GM19043 (cell line): ENCODE data around the gene SHANK1.
"Not testable (repeated sequence)": the region's sequence is repeated elsewhere in the genome, so short reads cannot be mapped to it uniquely, and the experiment has no call there.

ENCODE experiments used
- ATAC-seq: cut with Tn5 transposase; IDR thresholded peaks from one replicate; pipeline ENCODE4 v1.9.1; 2021; ENCODE audit warnings: low read depth; ENCODE audit not compliant: unreplicated experiment

The SHANK1 gene

DNA sequence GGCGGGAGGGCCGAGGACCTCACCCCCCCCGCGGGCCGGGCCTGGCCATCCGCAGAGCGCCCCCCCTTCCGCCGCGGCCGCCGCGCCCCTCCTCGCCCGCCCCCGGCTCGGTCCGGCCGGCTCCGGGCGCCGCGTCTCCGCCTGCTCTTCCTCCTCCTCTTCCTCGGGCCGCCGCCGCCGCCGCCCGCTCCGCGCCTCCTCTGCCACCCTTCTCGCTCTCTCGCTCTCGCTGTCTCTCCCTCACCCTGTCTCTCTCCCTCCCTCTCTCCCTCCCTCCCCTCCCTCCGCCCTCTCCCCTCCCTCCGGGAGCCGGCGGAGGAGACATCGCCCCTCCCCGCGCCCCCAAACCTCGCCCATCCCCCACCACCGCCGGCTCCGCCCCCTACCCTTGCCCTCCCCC, at the start of gene SHANK1:
Gene SHANK1 (minus strand): TSS at position 237 of the 400 bp plus-strand sequence. CDS start 2,883 bp downstream, outside the sequence.
- no peak for ATAC-seq

DNA sequence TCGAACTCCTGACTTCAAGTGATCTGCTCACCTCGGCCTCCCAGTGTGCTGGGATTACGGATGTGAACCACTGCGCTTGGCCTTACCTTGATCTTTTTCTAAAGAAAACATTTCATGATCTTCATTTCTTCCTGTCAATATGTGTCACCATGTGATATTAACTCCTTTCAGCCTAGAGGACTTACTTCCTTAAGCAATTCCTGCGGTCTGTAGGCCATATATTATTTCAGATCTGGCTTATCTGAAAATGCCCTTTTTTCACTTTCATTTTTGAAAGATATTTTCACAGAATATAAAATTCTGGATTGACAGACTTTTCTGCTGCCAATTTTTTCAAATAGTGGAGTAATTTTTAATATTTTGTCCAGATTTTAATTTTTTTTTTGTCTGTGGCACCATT, 48.7 kb upstream of the SHANK1 start:
- no peak for ATAC-seq

DNA sequence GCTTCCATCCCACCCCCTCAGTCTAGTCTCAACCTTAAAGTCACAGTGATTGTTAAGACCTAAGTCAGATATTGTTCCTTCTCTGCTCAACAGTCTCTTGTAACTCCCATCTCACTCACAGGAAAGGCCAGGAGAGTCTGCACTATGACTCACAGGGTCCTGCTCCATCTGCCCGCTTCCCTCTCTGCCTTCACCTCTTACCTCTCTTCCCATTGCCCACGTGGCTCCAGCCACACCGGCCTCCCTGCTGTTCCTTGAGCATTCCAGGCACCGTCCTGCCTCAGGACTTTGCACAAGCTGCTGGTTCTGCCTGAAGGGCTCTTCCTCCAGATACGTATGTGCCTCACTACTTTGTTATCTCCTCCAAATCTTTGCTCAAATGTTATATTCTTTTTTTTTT, 47.7 kb upstream of the SHANK1 start:
- ATAC-seq, result not testable (repeated sequence)

DNA sequence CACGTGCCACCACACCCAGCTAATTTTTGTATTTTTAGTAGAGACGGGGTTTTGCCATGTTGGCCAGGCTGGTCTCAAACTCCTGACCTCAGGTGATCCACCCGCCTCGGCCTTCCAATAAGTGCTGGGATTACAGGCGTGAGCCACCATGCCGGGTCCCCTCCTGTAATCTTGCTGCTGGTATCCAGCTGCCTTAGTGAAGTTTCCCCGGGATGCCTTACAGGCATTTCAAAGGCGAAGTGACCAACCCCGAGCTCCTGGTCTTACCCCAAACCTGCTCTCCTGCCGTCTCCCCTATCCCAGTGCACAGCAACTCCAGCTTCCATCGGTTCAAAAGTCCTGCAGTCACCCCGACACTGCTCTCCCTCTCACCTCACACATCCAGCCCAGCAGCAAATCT, 47.1 kb upstream of the SHANK1 start:
- not testable (repeated sequence) for ATAC-seq

DNA sequence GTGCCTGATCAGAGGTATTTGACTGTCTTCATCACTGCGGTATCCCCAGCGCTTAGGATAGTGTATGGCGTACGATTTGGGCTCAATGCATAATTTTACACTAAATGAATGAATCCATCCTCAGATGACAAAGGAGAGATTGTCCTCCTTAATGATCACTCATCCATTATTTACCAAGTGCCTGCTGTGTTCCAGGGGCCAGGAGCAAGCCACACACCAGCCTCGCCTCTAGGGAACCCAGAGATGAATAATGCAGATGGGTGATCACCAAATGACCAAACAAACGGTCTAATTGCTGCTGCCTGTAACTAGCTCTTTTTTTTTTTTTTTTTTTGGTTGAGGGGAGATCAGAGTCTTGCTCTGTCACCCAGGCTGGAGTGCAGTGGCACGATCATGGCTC, 44.8 kb upstream of the SHANK1 start:
- no peak for ATAC-seq

DNA sequence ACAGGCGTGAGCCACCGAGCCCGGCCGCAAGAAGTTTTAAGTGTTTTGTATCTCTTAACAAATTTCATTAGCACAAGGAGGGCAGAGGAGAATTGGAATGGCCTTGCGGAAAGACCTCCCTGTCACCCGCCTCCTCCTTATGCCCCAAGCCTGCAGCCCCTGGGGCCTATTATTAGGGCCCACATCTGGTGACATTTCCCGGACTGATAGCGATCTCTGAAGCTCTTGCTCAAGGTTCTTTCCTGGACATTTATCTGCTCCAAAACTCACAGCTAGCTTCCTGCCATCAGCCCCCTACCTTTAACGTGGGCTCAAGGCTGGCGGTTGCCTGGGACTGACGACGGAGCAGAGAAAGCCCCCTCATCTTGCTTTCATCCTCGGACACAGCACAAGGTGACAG, 43.9 kb upstream of the SHANK1 start:
- not testable (repeated sequence) for ATAC-seq

DNA sequence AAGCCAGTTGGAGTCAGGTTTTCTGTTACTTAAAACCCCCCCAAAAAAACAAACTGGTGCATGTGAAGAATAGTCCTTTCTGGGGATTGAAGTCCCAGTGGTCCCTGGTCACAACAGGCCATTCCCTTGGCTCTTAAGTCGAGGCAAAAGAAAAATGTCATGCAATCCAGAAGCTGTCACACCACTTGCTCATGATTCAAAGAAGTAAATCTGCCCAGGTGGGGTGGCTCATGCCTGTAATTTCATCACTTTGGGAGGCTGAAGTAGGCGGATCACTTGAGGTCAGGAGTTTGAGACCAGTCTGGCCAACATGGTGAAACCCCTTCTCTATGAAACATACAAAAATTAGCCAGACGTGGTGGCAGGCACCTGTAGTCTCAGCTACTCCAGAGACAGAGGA, 41.9 kb upstream of the SHANK1 start:
- ATAC-seq, result not testable (repeated sequence)

DNA sequence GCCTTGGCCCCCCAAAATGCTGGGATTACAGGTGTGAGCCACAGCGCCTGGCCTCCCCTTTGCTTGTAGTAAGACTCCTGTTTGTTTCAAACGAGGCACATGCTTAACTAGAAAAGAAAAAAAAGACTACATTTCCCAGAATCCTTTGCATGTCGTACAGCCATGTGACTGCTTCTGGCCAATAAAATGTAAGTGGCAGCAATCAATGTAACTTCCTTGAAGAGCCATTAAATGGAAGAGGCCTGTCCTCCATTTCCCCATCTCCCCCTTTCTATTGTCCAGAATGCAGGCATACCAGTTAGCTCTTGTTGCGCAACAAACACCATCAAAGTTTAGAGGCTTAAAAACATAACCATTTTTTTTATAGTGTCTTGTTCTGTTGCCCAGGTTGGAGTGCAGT, 40.3 kb upstream of the SHANK1 start:
- no peak for ATAC-seq

DNA sequence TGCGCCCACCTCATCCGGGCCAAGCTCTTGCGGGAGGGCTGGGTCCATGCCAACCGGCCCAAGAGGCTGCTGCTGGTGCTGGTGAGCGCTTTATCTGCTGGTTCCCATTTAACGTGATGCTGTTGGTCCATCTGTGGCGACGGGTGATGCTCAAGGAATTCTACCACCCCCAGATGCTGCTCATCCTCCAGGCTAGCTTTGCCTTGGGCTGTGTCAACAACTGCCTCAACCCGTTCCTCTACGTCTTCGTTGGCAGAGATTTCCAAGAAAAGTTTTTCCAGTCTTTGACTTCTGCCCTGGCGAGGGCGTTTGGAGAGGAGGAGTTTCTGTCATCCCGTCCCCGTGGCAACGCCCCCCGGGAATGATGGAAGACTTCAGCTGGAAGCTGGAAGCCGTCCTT, 39.5 kb upstream of the SHANK1 start:
- not testable (repeated sequence) for ATAC-seq

DNA sequence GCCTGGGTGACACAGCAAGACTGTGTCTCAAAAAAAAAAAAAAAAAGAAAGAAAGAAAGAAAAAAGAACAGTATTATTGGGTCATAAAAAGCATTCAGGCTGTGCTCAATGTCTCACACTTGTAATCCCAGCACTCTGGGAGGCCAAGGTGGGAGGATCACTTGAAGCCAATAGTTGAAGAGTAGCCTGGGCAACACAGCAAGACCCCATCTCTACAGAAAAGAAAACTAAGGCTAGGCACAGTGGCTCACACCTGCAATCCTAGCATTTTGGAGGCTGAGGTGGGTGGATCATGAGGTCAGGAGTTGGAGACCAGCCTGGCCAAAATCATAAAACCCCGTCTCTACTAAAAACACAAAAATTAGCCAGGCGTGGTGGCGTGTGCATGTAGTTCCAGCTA, 38.0 kb upstream of the SHANK1 start:
- not testable (repeated sequence) for ATAC-seq

DNA sequence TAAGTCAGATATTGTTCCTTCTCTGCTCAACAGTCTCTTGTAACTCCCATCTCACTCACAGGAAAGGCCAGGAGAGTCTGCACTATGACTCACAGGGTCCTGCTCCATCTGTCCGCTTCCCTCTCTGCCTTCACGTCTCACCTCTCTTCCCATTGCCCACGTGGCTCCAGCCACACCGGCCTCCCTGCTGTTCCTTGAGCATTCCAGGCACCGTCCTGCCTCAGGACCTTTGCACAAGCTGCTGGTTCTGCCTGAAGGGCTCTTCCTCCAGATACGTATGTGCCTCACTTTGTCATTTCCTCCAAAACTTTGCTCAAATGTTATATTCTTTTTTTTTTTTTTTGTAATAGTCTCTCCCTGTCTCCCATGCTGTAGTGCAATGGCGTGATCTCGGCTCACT, 36.6 kb upstream of the SHANK1 start:
- ATAC-seq, result not testable (repeated sequence)

DNA sequence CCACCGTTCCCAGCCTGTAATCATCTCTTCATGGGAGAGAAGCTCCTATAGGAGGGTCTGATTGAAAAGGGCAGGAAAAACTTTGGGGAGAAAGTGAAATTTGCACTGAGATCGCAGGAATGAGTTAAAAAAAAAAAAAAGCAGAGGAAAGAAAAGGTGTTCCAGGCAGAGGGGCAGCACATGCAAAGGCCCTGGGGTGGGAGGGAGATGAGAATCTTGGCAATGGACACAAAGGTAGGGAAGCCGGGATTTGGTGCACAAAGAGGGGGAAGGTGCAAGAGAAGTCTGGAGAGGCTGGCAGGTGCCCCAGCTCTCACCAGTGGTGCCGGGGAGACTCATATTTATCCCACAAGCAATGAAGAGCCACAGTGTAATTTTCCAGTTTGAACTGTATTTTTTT, 34.3 kb upstream of the SHANK1 start:
- ATAC-seq, result no peak

DNA sequence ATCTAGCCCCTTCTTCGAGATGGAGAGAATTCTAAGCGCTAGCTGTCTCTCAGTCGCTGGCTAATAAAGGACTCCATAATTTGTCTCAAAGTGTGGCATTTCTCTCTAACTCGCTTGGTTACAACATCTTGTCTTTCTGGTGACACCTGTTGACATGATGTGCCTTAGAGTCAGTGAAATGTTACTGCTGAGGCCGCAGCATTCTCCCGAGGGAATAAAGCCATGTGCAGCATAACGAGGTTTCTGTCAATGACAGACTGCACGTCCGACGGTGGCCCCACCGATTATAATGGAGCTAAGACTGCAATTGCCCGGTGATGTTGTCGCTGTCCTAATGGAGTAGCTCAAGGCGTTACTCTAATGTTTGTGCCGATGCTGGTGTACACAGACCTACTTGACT, 30.4 kb upstream of the SHANK1 start:
- ATAC-seq, result no peak

DNA sequence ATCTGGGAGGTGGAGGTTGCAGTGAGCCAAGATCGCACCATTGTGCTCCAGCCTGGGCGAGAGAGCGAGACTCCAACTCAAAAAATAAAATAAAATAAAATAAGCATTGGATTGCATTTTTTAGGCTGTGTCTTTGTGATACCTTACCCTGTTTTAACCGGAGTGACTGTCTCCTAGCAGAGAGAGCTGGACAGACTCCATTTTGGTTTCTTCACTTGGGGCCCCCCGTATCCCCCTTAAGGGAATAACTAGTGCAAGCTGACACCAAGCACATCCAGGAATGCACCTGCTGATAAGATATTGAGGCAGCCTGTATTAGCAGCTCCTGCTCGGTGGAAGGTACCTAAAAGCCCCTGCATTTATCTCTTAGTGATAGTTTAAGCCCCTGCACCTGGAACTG, 29.9 kb upstream of the SHANK1 start:
- no peak for ATAC-seq

DNA sequence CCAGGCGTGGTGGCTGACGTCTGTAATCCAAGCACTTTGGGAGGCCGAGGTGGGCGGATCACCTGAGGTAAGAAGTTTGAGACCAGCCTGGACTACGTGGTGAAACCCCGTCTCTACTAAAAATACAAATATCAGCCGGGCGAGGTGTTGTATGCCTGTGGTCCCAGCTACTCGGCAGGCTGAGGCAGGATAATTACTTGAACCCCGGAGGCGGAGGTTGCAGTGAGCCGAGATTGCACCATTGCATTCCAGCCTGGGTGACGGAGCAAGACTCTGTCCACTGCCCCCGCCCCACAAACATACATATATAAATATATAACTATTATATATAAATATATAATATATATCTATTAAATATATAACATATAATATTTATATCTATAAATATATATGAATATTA, 27.5 kb upstream of the SHANK1 start:
- not testable (repeated sequence) for ATAC-seq

DNA sequence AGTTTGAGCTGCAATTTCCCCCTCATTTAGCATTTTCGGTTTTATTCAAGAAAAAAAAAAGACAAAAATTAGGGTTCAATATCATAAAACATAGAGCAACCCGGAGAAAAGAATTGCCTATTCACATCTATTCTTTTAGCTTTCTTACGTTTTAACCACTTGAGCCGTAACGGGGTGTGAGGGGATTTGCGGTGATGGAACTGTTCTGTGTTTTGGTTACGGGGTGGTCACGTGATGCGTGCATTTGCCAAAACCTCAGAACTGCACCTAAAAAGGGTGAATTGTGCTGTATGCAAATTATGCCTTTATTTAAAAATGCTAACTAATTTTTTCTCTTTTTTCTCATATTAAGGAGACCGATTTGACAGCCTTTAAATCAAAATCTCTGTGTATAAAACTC, 25.6 kb upstream of the SHANK1 start:
- ATAC-seq, result no peak

DNA sequence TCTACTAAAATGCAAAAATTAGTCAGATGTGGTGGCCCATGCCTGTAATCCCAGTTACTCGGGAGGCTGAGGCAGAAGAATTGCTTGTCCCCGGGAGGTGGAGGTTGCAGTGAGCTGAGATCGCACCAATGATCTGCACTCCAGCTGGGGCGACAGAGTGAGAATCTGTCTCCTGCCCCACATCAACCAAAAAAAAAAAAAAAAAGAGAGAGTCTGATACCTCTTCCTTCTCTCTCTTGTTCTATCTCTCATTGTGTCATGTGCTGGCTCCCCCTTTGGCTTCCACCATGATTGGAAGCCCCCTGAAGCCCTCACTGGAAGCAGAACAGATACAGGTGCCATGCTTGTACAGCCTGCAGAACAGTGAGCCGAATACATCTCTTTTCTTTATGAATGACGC, 23.9 kb upstream of the SHANK1 start:
- no peak for ATAC-seq

DNA sequence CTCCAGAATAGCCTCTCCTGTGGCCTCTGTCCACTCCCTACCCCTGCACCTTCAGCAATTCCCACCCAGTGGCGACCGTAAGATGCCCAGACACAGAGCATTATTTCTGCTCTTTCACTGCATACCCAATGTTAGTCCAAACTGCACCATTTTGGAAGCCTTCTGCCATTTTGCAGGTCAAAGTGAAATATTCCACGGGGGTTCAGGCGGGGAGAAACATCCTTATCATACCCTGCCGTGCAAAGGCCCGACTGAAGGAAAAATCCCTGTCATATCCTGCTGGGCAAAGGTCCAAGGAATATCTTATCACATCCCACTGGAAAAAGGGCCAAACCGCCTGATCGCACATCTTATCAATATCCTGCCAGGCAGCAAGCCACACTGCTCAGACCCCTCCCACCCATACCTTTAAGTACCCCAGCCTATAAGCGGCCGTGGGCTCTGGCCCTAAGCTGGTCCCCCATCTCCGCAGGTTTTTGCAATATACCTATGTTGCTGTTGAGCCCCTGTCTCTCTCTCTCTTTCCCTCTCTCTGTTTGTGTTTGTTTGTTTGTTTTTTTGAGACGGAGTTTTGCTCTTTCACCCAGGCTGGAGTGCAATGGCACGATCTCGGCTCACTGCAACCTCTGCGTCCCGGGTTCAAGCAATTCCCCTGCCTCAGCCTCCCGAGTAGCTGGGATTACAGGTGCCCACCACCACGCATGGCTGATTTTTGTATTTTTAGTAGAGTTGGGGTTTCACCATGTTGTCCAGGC, 21.8 kb upstream of the SHANK1 start:
- no peak for ATAC-seq

DNA sequence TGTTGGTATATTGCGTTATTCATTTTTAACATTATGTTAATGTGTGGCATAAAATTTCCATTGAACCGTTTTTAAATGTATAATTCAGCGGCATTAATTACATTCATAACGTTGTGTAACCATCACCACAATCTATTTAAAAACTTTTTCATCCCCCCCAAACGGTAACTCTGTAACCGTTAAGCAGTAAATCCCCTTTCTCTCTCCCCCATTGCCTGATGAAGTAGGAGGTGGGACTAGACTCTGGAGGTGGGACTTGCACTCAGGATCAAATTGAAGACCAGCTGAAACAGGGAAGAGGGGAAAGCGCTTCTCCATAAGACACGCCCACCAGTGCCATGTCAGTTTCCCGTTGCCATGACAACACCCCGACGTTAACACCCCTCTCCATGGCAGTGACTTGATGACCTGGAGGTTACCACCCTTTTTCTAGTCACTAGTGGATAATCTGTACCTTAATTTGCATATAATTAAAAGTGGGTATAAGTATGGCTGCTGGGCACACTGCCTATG, 20.4 kb upstream of the SHANK1 start:
- ATAC-seq, result no peak

DNA sequence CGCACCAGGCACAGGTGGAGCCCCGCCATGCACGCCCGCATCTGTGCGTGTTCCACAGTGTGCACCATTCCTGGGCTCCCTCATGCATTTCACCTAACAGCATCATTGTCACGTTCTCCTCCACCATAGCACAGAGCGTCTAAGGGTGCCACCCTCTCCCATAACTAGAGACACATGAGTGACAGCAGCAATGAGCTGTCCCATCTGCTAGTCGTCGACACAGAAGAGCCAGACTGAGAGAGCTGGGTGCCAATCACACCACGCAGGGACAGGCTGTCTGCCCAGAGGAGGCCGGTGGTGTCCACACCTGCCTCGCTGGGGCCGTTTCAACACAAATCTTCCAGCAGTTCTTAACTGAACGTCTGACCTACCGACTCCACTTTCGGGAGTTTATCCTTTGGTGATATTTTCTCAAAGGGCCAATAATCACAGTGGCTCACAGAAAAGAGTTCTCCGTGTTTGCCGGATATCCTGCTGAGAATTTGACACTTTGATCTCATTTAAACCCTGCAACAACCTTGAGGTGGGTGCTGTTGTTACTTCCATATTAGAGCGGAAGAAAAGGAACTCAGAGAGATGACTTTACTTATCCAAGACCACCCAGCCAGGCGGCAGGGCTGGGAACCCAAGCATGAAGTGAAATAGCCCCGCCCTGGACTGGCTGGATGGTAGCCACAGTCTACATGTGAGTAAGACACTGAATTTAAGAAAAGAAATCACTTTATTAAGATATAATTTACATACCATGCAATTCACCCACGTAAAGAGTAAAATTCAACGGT, 19.7 kb upstream of the SHANK1 start:
- ATAC-seq, result no peak

DNA sequence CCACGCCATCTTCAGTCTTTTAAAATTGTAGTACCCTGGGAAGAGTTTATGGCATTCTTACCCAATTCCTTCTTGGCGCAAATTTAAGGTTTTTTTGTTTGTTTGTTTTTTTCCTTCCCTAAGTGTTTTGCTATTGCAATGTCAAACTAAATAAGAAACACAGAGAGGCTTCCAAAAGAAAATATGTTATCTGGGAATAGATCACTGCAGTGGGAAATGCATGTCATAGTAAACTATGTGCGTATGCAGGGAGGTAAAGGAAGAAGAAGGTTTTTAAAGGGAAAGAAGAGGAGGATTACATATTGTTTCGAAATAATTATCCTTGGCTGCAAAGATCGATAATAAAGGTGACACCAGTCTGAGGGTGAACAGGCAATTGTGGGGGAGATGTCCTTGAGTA, 16.7 kb upstream of the SHANK1 start:
- no peak for ATAC-seq

DNA sequence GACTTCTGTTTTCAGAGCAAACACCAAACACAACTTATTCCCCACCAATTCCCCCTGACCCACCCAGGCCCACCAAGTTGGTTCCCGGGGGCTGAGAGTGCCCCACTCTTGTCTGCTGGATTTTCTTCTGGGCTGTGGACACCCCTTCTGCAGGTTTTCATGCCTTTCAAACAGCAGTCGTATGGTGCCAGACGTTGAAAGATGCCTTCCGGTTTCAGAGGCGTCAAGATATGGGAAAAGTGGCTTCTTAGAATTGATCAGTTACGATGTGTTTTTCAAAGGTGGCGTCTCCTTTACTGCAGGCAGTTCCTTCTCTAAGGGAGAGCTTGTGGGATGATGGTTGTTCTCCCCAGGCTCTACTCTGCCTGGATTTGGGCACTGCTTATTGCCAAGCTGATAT, 16.3 kb upstream of the SHANK1 start:
- ATAC-seq, result no peak
